NCI-H146 treated with DMSO at 0.1 percent for 48 hours (cell line): ENCODE results near the gene AGAP4.
"Not testable (repeated sequence)": the region's sequence is repeated elsewhere in the genome, so short reads cannot be mapped to it uniquely, and the experiment has no call there.

Source experiments
- DNase-seq: peaks from one replicate; lab custom pipeline; 2025; ENCODE audit not compliant: unreplicated experiment; lab: John Stamatoyannopoulos, UW

Gene AGAP4

DNA sequence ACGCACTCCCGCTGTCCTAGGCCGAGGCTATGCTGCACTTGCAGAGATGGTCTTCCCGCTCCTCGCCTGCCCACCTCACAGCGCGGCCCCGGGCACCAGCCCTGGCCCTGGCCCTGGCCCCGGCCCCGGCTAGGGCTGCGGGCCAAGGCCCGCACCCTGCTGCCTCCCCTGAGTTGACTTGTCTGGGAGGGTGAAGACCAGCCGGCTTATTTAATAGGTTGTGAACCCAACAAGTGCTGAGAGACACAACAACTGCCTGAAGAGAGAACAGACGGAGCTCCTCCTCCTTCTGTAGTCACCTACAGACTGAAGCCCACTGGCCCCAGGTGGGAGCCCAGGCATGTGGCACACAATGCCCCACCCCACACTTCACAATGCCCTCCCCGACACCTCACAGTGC is at the start of gene AGAP4:
AGAP4 (minus strand) TSS at position 101 of the 400 bp plus-strand sequence. CDS start 153 bp downstream, outside the sequence.
- DNase-seq = not testable (repeated sequence)

DNA sequence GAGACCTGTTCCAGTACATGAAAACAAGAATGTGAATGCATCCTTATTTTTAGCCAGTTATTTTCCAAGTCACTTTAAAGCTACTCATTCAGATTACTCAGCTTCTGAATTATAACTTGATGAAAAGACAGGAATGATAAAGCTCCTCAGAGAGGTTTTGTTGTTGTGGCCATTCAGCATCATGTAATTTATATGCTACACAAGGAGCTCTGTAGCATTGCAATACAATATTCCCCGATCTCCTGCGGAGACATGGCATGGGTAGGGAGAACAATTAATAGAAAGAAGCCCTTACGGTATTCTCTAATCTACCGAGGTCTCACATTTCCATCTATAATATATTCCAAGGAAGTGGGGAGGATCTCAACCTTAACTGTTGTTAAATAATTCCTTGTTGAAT is 43.4 kb upstream of the AGAP4 start:
- DNase-seq = not testable (repeated sequence)

DNA sequence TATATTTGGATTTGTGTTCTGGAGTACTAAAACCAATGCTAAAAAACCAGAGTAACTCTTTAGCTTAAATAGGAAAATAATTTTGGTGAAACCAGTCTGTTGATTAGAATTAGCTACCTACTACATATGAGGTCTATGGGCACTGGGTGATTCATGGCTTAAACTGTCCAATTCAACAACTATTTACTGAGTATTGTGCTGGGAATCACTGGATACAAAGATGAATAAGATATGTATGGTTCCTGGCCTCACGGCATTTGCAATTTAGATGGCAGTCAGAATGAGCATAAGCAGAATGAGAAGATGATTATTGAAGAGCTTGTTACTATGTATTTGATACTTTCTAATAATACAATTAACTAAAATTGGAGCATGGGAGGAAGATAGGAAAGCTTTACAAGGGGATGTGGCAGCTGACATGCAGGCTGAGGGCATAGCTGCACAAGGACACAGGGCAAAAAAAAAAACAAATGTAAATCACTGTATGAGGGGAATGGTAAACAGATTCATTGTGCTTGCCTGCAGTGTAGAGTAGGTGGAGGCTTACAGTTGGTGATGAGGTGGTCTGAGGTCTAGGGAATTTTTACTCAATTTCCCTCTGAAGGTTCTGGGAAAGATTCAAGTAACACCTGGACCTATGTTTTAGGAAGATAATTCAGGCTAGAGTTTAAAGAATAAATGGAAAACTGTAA is 42.4 kb upstream of the AGAP4 start:
- DNase-seq = not testable (repeated sequence)

DNA sequence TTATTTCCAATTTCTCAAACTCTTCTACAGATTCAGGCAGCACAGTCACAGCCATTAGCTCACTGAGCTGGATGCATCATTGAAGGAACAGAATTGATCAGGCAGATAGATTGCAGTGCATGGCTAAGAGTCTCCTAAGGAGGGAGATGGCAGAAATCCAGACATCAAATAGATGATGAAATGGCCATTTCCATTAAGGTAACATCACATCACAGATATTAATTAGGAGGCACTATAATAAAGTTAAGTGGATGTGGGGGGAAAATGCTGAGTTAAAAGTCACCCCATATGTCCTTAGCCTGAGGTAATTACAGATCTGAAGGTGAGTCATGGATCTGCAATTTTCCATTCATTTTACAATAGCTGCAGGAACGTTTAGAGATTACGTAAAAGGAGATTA is 35.6 kb upstream of the AGAP4 start:
- DNase-seq = not testable (repeated sequence)

DNA sequence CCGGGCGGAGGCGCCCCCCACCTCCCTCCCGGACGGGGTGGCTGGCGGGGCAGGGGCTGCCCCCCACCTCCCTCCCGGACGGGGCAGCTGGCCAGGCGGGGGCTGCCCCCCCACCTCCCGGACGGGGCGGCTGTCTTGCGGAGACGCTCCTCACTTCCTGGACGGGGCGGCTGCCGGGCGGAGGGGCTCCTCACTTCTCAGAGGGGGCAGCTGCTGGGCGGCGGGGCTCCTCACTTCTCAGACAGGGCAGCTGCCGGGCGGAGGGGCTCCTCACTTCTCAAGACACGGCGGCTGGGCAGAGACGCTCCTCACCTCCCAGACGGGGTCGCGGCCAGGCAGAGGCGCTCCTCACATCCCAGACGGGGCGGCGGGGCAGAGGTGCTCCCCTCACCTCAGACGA is 18.1 kb upstream of the AGAP4 start:
- DNase-seq = not testable (repeated sequence)

DNA sequence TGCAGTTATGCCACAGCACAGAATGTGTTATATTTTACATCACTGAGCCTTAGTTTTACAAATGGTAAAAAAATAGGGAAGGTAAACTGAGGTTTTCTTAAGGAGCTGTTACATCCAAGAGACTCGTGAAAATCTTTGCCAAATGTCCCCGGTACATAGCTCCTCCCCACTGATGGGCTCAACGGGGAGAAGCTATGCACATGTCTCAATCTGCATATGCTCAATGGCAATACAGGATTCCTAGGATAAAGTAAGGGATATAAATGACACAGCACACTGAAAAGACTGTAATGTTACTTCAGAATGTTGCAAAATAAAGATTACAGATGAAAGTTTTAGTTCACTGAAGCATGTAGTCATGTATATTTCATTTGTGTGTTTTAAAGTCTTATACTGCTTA is 17.0 kb upstream of the AGAP4 start:
- DNase-seq = not testable (repeated sequence)

DNA sequence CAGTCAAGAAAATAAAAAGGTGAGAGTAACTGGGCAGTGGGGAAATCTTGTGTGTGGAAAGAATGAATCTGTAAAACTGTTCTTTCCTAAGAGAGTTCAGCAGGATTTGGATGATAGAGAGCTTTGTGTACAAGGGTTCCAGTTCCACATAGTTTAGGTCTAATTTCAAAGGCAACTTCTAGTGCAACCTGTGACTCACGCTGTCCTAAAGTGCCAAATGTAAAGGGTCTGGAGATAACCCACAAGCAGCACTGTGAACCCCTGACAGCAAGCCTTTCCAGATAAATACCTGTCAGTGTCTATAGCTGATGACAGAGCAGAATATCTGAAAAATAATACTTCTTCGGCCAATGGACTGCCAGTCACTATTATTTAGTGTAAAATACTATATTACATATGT is 16.3 kb upstream of the AGAP4 start:
- not testable (repeated sequence) for DNase-seq

DNA sequence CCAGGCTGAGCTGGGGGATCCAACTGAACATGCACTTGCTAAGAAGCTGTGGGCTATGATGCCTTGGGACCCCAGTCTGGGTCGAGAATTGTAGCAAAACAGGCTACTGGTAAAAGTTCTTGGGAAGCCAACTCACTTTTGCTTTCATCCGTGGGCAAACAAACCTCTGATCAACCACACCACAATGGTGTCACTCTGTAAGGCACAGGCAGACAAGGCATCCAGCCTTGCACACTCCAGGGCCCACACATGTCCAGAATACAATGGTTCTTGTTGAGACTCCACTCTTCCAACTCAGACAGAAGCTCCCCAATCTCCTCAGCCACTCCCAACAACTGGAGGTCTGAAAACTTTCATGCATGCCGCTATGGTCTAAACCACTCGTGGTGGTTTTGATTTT is 10.6 kb upstream of the AGAP4 start:
- DNase-seq = not testable (repeated sequence)

DNA sequence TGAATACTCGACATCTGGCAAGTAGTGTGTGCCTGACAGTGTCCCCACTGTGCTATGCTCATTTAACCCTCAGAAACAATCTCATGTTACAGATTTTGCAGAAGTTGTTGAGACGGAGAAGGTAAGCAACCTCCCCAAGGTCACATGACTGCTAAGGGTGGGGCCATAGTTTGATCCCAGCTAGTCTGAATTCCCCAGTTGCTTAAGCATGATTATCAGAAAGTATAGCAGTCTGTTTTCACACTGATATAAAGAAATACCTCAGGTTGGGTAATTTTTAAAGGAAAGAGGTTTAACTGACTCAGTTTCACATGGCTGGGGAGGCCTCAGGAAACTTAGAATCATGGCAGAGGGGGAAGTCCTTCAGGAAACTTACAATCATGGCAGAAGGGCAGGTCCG is 1.2 kb upstream of the AGAP4 start:
- DNase-seq = not testable (repeated sequence)

DNA sequence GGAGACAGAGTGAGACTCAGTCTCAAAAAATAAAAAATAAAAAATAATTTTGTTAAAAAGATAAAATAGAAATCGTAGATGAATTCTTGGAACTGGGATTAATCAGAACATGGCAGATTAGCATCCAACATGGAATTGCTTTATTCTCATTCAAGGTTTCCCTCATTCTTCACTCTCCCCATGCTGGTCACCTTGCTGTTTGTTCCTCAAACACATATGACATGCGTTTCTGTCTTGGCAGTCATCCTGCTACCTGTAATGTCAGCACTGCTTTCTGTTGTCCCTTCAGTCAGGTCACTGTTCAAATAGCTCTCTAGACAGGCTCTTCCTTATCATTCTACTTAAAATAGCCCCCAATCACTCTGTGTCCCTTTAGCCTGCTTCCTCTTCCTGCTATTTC is 24.4 kb downstream of the AGAP4 start:
- DNase-seq = not testable (repeated sequence)

DNA sequence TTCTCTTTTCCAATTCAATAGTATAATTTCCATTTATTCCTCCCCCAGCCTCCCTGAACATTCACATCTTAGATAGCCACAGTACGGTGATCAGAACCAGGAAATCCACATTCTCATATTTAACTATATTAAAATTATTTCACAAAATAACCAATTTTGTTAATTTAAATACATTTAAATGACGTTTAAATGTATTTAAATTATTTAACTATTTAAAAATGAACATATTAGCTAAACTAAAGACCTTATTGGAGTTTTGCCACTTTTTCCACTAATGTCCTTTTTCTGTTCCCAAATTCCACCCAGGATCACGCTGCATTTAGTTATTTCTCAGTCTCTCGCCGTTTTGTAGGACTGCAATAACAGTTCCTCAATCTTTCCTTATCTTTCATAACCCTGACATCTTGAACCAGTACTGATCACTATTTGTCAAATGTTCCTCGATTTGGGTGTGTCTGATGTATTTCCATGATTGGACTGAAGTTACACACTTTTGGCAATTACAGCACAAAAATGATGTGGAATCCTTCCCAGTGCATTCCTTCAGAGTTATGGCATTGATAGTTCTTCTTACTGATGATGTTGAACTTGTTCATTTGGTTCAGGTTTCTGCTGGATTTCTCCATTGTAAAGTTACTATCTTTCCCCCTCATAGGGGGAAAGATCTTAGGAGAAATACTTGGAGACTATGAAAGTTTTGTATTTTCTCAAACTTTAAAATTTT is 27.0 kb downstream of the AGAP4 start:
- not testable (repeated sequence) for DNase-seq

DNA sequence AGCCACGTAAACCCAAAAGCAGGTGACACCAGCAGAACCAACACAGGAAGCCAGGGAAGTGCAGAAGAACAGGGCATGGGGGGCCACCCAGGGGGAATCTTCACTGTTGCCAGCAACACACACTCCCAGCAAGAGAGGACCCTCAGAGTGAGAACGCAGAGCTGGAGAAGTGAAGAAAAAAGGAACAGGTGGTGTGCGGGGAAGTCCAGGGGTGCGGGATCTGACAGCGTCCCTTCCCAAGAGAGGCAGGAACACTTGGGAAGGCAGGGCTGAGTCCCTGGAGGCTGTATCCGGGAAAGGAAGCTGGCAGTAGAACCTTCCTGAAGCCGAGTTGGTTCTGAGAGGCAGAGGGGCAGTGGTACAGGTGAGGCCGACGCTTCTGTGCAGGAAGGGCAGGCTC is 27.7 kb downstream of the AGAP4 start:
- DNase-seq = no peak

DNA sequence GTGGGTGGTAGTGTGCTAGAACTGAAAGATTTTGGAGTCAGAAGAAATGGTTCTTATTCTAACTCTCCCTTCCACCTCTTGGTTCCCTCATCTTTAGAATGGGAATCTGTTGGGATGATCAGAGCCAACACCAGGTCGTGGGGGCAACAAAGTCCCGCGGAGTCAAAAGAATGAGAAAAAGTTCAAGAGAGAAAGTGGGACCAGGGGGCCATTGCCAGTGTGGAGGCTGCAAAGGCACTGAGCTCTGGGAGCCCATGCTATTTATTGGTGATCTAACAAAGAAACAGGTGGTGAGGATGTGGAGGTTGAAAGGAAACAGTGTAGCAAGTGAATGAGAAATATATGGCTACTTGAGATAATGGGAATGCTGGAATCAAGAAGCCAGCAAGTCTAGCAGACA is 29.4 kb downstream of the AGAP4 start:
- no peak for DNase-seq

DNA sequence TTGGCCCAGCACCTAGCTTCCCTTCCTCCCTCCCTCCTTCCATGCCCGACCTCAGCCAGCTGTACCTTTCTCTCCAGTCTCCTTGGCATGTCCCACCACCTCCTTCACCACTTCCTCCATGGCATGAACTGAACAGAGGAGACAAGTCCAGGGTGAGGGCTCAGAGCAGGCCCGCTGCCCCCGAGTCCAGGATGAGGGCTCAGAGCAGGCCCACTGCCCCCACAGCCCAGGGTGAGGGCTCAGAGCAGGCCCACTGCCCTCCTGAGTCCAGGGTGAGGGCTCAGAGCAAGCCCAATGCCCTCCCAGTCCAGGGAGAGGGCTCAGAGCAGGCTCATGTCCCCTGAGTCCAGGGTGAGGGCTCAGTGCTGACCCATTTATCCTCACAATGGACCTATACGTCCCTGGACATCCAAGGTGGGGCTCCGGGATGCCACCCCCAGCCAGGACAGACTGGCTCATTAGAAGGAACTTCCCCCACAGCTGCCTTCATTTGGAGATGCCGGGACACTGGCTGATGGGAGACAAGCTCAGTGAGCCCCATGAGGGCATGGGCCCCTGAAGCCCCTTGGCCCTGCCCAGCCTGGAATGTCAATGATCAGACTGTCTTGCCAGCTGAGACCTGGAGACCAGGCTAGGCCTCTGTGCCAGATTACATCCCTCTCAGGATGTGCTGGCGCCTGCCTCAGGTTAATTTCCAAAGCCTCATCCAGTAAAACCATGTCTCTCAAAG is 30.0 kb downstream of the AGAP4 start:
- no peak for DNase-seq

DNA sequence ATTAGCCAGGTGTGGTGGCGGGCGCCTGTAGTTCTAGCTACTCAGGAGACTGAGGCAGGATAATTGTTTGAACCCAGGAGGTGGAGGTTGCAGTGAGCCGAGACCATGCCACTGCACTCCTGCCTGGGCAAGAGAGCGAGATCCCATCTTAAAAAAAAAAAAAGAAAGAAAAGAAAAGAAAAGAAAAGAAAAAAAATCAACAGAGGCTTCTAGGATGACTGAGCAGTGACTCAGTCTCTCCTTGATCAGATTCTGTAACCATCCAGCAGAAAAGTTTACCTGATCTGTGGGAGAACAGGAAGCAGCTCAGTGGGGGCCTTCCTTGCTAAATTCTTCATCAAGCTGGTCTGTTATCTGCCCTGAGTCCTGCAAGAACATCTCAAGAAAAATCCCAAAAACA is 33.2 kb downstream of the AGAP4 start:
- not testable (repeated sequence) for DNase-seq

DNA sequence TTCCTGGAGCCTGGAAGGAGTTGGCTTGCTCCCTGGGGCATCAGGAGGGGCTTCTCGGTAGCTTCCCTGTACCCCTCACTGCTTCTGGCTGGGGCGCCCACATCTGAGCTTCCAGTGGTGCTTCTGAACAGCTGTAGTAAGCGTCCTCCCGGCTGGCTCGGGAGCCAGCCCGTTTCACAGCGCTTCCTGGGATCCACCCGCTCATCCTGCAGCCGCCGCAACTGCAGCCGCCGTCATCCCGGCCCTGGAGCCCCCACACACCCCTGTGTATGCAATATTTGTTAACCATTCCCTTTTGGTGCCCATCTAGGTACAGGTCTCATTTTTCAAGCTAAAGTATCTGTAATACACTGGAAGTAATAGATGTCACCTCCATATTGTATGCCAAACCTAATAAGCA is 34.3 kb downstream of the AGAP4 start:
- not testable (repeated sequence) for DNase-seq

DNA sequence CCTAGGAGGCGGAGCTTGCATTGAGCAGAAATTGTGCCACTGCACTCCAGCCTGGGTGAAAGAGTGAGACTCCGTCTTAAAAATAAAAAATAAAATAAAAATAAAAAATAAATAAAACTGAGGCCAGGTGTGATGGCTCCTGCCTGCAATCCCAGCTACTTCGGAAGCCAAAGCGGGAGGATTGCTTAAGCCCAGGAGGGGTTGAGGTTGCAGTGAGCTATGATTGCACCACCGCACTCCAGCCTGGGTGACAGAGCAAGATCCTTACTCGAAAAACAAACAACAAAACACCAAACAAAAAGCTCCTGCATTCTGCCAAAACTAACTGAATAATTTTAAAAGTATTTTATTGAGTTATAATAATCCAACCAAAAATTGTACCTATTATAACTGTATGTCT is 36.2 kb downstream of the AGAP4 start:
- DNase-seq = no peak

DNA sequence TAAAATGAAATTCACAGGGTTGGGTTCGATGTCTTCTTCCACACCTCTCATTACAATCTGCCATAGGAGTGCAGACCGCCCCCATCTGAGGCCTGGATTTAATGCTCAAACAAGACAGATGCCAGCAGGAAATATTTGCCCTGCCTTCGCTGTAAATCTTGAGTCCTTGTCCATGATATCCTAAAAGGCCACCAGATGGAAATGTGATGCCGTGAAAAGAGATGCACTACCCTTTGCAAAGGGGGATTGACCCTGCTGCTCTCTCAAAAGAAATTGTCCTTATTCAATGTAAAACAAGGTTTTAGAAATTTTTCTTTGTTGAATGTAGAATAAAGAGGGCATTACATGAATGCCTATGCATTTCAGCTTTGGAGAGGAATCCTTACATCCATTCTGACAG is 37.5 kb downstream of the AGAP4 start:
- no peak for DNase-seq

DNA sequence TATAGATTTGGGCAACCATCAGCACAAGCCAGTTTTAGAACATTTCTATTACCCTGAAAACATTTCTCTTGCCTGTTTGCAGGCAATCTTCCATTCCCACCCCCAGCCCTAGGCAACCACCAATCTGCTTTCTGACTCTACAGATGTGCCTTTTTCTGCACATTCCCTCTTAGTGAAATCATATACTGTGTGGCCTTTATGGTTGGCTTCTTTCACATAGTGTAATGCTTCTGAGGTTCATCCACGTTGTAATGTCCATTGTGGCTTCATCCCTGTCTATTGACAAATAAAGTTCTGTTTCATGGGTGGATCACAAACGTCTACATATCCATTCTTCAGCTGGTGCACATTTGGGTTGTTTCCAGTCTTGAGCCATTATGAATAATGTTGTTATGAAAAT is 42.3 kb downstream of the AGAP4 start:
- DNase-seq = not testable (repeated sequence)

DNA sequence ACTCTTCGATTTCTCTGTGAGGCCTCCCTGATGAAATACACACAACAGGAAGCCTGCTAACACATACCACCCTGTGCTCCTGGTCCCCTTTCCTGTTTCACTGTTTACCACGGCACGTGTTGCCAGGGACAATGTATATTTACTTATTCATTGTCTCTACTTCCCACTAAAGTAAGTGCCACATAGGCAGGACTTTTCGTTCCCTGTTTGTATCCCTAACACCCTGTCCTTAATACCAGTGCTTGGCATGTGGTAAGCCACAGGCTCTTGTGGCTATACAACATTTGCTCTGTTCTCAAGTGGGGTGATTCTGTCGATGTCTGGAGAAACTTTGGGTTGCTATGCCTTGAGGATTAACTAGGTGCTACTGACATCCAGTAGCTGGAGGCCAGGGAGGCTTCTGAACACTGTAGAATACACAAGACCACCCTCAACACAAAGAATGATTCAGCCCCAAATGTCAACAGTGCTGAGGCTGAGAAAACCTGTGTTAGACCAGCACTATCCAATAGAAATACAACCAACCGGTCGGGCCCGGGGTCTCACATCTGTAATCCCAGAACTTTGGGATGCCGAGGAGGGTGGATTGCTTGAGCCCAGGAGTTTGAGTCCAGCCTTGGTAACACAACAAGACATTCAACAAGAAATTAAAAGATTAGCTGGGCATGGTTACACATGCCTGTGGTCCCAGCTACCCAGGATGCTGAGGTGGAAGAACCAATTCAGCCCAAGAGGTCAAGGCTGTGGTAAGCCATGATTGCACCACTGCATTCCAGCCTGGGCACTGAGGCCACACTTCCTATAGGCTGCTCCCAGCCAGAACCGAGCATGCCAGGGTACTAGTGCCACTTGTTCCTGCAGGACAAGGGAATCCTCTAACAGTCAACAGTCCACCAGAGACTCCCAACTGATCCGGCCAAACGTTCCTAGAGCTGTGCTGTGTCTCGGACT is 44.0 kb downstream of the AGAP4 start:
- not testable (repeated sequence) for DNase-seq

DNA sequence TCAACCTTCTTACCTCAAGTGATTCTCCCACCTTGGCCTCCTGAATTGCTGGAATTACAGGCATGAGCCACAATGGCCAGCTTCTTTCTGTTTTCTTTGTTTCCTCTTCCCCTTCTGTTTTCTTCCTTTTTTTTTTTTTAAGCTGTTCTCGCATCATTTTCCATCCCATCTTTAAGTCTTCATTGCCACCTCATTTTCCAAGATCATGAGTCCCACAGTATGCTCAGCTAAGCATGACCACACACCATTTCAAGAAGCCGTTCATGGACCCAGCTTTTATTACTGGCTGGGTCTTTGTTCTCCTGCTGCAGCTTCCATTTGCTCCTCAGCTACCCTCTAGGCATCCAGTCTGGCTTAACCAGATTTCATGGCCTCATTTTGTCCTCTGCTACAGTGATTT is 52.5 kb downstream of the AGAP4 start:
- not testable (repeated sequence) for DNase-seq
